Endodermal cell (in vitro differentiated cells): Measurements from ENCODE around the gene IFI30. TPM values are rescaled to one million over a fixed set of nuclear protein-coding genes. Genes with fewer than 3 reads are reported as not detected.

Source experiments
- DNase-seq: peaks from one replicate; pipeline ENCODE4 v3.0.0-alpha.2; 2017
- H3K27ac ChIP-seq: 2 replicates; pipeline ENCODE4 v1.5.1; 2013; ENCODE audit warnings: mild to moderate bottlenecking, low read depth, low read length, moderate library complexity
- H3K27me3 ChIP-seq: 2 replicates; pipeline ENCODE4 v1.6.1; 2013; ENCODE audit warnings: mild to moderate bottlenecking, low read length, moderate library complexity; ENCODE audit not compliant: insufficient read depth, control insufficient read depth, poor library complexity, severe bottlenecking
- H3K36me3 ChIP-seq: 2 replicates; pipeline ENCODE4 v1.7.0; 2013; ENCODE audit warnings: mild to moderate bottlenecking, low read length, moderate library complexity; ENCODE audit not compliant: control insufficient read depth, insufficient read depth
- H3K4me1 ChIP-seq: one replicate; pipeline ENCODE4 v1.7.0; 2013; ENCODE audit warnings: low read length; ENCODE audit not compliant: control insufficient read depth, insufficient read depth
- H3K4me3 ChIP-seq: 2 replicates; pipeline ENCODE4 v1.5.1; 2013; ENCODE audit warnings: mild to moderate bottlenecking, low read length, moderate library complexity
- H3K9ac ChIP-seq: 2 replicates; pipeline ENCODE4 v1.6.1; 2013; ENCODE audit warnings: mild to moderate bottlenecking, low read length, moderate library complexity; ENCODE audit not compliant: poor library complexity, severe bottlenecking; ENCODE audit errors: extremely low read depth
- H3K9me3 ChIP-seq: 2 replicates; pipeline ENCODE4 v1.6.1; 2013; ENCODE audit warnings: mild to moderate bottlenecking, low read length, moderate library complexity; ENCODE audit not compliant: control insufficient read depth
- H3K27ac Mint-ChIP-seq: 2 replicates; pipeline ENCODE4 v1.8.0; 2020; ENCODE audit warnings: mixed read lengths
- H3K27me3 Mint-ChIP-seq: 2 replicates; pipeline ENCODE4 v1.8.0; 2021; ENCODE audit warnings: mild to moderate bottlenecking, mixed read lengths; ENCODE audit not compliant: insufficient read depth
- H3K36me3 Mint-ChIP-seq: 2 replicates; pipeline ENCODE4 v1.8.0; 2020; ENCODE audit warnings: low read depth, mixed read lengths
- H3K4me1 Mint-ChIP-seq: 2 replicates; pipeline ENCODE4 v1.8.0; 2020; ENCODE audit warnings: mixed read lengths
- H3K4me3 Mint-ChIP-seq: 2 replicates; pipeline ENCODE4 v1.8.0; 2020; ENCODE audit warnings: mild to moderate bottlenecking, moderate library complexity, mixed read lengths
- H3K9me3 Mint-ChIP-seq: 2 replicates; pipeline ENCODE4 v1.8.0; 2020; ENCODE audit warnings: mild to moderate bottlenecking, mixed read lengths
- CTCF ChIP-seq: fragments of 200-600 bp; sonication (generic); conservative IDR thresholded peaks from 2 replicates; pipeline ENCODE4 v1.5.0; 2021; ENCODE audit warnings: antibody characterized with exemption, mild to moderate bottlenecking
- WGBS, 2 experiments: methylation state at CpG; one replicate each; pipeline versions ENCODE4 v1.1.5 to v1.1.7; 2013; ENCODE audit warnings: missing lambda C conversion rate in 2 of 2, mixed read lengths in 1 of 2; ENCODE audit not compliant: insufficient coverage in 1 of 2, insufficient read length in 1 of 2; 5-methylcytosine and 5-hydroxymethylcytosine counted together
- total RNA-seq, 2 donors: library from RNA; stranded (reverse); fragmentation: NEBNext Ultra II Directional in 1 of 2; extraction: Animal tissue kit (Norgen Biotek cat#: 25700) in 1 of 2; gene quantifications; 2 replicates in 1 of 2; 3 replicates in 1 of 2; pipeline ENCODE4 v1.2.1, GENCODE V29; 2021

The IFI30 gene
- total RNA-seq, 2 donors from 2014 or later, result 10.6 to 11.0 TPM

DNA sequence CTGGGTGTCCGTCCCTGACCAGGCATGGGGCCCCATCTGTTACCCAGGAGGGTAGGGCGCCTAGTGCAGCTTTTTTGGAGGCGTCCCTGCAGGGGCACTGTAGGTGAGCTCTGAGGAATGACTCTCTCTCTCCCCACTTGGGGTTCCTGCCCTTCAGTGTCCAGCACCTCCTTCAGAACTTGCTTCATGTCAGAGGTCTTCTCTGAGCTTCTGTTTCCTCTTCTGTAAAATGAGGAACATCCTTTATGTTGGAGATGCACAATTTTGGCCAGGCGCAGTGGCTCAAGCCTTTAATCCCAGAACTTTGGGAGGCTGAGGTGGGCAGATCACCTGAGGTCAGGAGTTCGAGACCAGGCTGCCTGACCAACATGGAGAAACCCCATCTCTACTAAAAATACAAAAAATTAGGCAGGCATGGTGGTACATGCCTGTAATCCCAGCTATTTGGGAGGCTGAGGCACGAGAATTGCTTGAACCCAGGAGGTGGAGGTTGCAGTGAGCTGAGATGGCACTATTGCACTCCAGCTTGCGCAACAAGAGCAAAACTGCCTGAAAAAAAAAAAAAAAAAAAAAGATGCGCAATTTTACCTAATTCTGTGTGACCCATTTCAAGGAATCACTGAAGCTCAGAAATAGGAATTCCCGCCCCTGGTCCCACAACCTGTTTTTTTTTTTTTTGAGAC lies 35.8 kb upstream of the IFI30 start:
- Histone ChIP-seq H3K36me3 (peaks cover 21% of the 10 kb centered on the region), H3K4me1 (no peaks in the 10 kb centered on the region), H3K9ac (no peak overlapping the region), H3K27ac (no peak overlapping the region), H3K9me3 (no peaks in the 10 kb centered on the region), H3K4me3 (no peak overlapping the region), H3K27me3 (no peaks in the 10 kb centered on the region)
- H3K4me3 Mint-ChIP-seq, result no peak overlapping the region
- no peaks in the 10 kb centered on the region for H3K27me3 Mint-ChIP-seq
- H3K36me3 Mint-ChIP-seq, result peaks cover 44% of the 10 kb centered on the region
- 93 to 94% methylated on average over 9 of the region's 9 CpGs for WGBS, 2 experiments
- H3K27ac Mint-ChIP-seq, result no peak overlapping the region
- no peak for DNase-seq
- no peak for TF ChIP-seq CTCF
- no peaks in the 10 kb centered on the region for H3K4me1 Mint-ChIP-seq
- H3K9me3 Mint-ChIP-seq, result no peaks in the 10 kb centered on the region

DNA sequence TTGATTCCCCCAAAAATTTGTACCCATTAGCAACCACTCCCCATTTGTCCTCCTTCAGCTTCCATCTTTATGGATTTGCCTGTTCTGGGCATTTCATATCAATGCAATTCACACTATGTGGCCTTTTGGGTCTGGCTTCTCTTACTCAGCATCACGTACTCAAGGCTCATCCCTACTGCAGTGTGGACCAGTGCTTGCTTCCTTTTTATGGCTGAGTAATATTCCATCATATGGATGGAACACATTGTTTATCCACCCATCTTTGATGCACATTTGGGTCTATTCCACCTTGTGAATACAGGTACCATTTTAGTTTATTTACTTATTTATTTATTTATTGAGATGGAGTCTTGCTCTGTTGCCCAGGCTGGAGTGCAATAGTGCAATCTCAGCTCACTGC lies 33.1 kb upstream of the IFI30 start:
- WGBS, 2 experiments, result 93 to 100% methylated on average over 1 of the region's 1 CpG
- H3K27ac Mint-ChIP-seq, result no peak overlapping the region
- H3K27me3 Mint-ChIP-seq, result no peaks in the 10 kb centered on the region
- no peaks in the 10 kb centered on the region for H3K4me1 ChIP-seq
- peaks cover 53% of the 10 kb centered on the region for H3K36me3 Mint-ChIP-seq
- H3K4me3 ChIP-seq, result no peak overlapping the region
- no peak overlapping the region for H3K4me3 Mint-ChIP-seq
- H3K27ac ChIP-seq, result no peak overlapping the region
- no peaks in the 10 kb centered on the region for H3K9me3 ChIP-seq
- H3K36me3 ChIP-seq, result peaks cover 15% of the 10 kb centered on the region
- no peaks in the 10 kb centered on the region for H3K27me3 ChIP-seq
- no peaks in the 10 kb centered on the region for H3K4me1 Mint-ChIP-seq
- H3K9ac ChIP-seq, result no peak overlapping the region
- H3K9me3 Mint-ChIP-seq, result no peaks in the 10 kb centered on the region
- no peak for DNase-seq
- no peak for TF ChIP-seq CTCF

- Histone ChIP-seq H3K27ac (no peak overlapping the region), H3K27me3 (no peaks in the 10 kb centered on the region), H3K9me3 (no peaks in the 10 kb centered on the region), H3K9ac (no peak overlapping the region), H3K36me3 (peaks cover 15% of the 10 kb centered on the region), H3K4me1 (no peaks in the 10 kb centered on the region), H3K4me3 (no peak overlapping the region)
- Mint-ChIP-seq H3K27me3 (no peaks in the 10 kb centered on the region), H3K36me3 (peaks cover 51% of the 10 kb centered on the region), H3K27ac (no peak overlapping the region), H3K4me1 (no peaks in the 10 kb centered on the region), H3K4me3 (no peak overlapping the region), H3K9me3 (no peaks in the 10 kb centered on the region)
- TF ChIP-seq CTCF, result no peak
- WGBS, 2 experiments, result 91 to 100% methylated on average over 4 to 6 of the region's 6 CpGs
- DNase-seq, result no peak
These were observed 32.6 kb upstream of the IFI30 start for GRCh38 chr19:18141031-18141430.
